ENCODE results near the gene ITGB5. TPM values are rescaled to one million over a fixed set of nuclear protein-coding genes. Genes with fewer than 3 reads are reported as not detected.
A peak's percentile ranks its signal among the peaks of the same experiment; 100 is the strongest.
"Not testable (repeated sequence)": the region's sequence is repeated elsewhere in the genome, so short reads cannot be mapped to it uniquely, and the experiment has no call there.

Gene ITGB5
- total RNA-seq, 4 donors from 2014 or later: 79.2 to 122 (median 110) TPM

- DNase-seq: no peak
These were observed 125.1 kb downstream of the ITGB5 start for GRCh38 chr3:124761935-124762660.

GRCh38 chr3:124761250-124761796, 125.8 kb downstream of the ITGB5 start:
- Histone ChIP-seq H3K27ac (peak overlapping the region in 2 of 3 donors; percentile 17 to 30), H3K27me3 (no peaks in the 10 kb centered on the region), H3K4me1 (peaks cover 3 to 5% of the 10 kb centered on the region in 2 donors), H3K9me3 (no peaks in the 10 kb centered on the region), H3K4me3 (replicated peaks in 1 of 3) (no peak overlapping the region), H3K36me3 (peaks cover 0 to 11% of the 10 kb centered on the region in 2 donors)
- peak; percentile 89 to 90 for DNase-seq
- TF ChIP-seq POLR2A (IDR thresholded peaks at IDR 0.05): no peak
- TF ChIP-seq CTCF (IDR thresholded peaks at IDR 0.05): peak; percentile 81 to 98 (median 94)
- WGBS, 2 donors: 10 to 12% methylated on average over 15 of the region's 15 CpGs
- intact Hi-C loops (cut with DNase I): loop anchor here (2.0 kb wide), 1 partner anchor 141 kb away; no protein-coding TSS in a partner anchor

More at GRCh38 chr3:124761935-124762660, 125.1 kb downstream of the ITGB5 start:
- Histone ChIP-seq H3K9me3 (no peaks in the 10 kb centered on the region), H3K36me3 (peaks cover 5 to 11% of the 10 kb centered on the region in 2 donors), H3K4me3 (replicated peaks in 1 of 3) (no peak overlapping the region), H3K27me3 (no peaks in the 10 kb centered on the region), H3K27ac (peak overlapping the region in 2 of 3 donors; percentile 17 to 30), H3K4me1 (peaks cover 3 to 5% of the 10 kb centered on the region in 2 donors)
- TF ChIP-seq POLR2A (IDR thresholded peaks at IDR 0.05) (no peak), CTCF (IDR thresholded peaks at IDR 0.05) (no peak)
- intact Hi-C loops (cut with DNase I): loop anchor here (2.0 kb wide), 1 partner anchor 141 kb away; no protein-coding TSS in a partner anchor
- 85 to 91% methylated on average over 6 of the region's 6 CpGs for WGBS, 2 donors

- H3K27me3 ChIP-seq: no peaks in the 10 kb centered on the region
- no peak overlapping the region for H3K4me3 ChIP-seq (replicated peaks in 1 of 3)
- 42 to 54% methylated on average over 2 of the region's 2 CpGs for WGBS, 2 donors
- DNase-seq: peak; percentile 35 to 45
- H3K4me1 ChIP-seq: peaks cover 3 to 5% of the 10 kb centered on the region in 2 donors
- intact Hi-C loops (cut with DNase I): loop anchor here (2.0 kb wide), 1 partner anchor 142 kb away; no protein-coding TSS in a partner anchor
- no peak for TF ChIP-seq POLR2A (IDR thresholded peaks at IDR 0.05)
- peaks cover 0 to 11% of the 10 kb centered on the region in 2 donors for H3K36me3 ChIP-seq
- no peak overlapping the region for H3K27ac ChIP-seq
- H3K9me3 ChIP-seq: no peaks in the 10 kb centered on the region
These were observed 126.6 kb downstream of the ITGB5 start for GRCh38 chr3:124760601-124761000.

DNA sequence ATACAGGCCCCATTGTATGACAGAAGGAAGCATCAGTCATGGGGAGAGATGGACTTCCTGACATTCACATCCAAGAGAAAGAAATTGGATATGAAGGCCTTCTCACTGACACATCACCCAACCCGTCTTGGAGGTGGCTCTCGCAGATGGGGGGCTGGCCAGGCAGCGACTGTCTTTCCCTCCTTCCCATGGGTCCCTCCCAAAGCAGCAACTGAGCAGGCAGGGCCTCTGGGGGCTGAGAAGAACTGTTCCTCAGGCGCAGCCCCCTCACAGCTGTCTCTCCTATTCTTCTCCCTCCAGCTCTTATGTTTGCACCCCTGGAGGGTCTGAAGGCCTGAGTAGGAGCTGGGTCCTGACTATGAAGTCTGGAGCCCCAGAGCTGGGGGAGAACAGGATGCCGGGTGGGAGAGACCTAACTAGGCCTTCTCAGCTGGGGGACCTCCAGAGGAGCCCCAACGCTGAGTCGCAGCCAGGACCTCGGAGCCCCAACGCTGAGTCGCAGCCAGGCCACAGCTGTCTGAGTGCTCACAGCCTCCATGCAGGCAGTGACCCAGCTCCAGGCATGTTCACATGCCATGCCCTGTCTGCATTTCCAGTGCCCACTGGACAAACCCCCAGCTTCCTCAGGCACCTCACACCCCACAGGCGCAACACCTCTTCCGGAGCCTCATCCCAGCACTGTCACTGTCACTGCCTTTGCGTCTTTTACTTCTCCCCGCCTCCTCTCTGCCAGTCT, 127.3 kb downstream of the ITGB5 start:
- H3K36me3 ChIP-seq: peaks cover 0 to 8% of the 10 kb centered on the region in 2 donors
- H3K27me3 ChIP-seq: no peaks in the 10 kb centered on the region
- WGBS, 2 donors: 83 to 93% methylated on average over 9 to 13 of the region's 14 CpGs
- H3K4me1 ChIP-seq: peaks cover 3 to 5% of the 10 kb centered on the region in 2 donors
- intact Hi-C loops (cut with DNase I): loop anchor here (2.0 kb wide), 1 partner anchor 143 kb away; no protein-coding TSS in a partner anchor
- no peak overlapping the region for H3K27ac ChIP-seq
- no peaks in the 10 kb centered on the region for H3K9me3 ChIP-seq
- no peak for DNase-seq
- TF ChIP-seq POLR2A (IDR thresholded peaks at IDR 0.05) (no peak), CTCF (IDR thresholded peaks at IDR 0.05) (no peak)
- H3K4me3 ChIP-seq (replicated peaks in 1 of 3): no peak overlapping the region

DNA sequence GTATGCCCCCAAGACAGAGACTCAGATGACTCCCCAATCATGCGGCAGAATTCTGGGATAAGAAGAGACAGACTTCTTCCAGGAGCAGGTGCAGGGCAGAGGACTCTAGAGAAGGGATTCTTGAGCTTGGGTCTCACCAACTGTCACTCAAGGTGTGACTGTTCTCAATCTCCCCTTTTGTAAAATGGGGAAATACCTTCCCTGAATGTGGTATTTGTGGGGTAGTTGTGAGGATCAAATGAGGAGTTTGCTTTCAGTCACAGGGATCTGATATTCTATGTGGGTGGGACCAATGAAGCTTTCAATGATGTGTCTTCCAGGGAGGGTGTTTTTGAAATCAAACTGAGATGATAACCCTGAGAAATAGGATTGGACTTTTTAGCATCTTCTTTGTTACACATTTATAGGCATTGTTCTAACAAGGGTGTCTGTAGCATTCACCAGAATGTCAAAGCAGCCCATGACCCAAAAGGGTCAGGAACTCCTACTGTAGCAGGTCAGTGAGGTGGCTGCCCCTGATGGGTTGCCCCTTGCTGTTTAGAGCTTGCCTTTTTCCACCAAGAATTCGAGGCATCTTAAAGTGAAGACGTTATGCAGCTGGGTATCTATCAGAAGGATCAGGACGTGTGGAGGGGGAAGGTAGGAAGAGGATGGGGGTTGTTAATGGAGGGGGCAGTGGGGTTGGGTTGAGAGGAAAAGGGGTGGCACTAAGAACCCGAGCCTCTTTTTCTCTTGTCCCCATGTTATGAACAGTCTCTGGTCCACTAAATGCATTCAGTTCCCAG, 128.1 kb downstream of the ITGB5 start:
- 66 to 70% methylated on average over 5 of the region's 5 CpGs for WGBS, 2 donors
- Histone ChIP-seq H3K4me1 (peaks cover 3 to 5% of the 10 kb centered on the region in 2 donors), H3K27ac (no peak overlapping the region), H3K9me3 (no peaks in the 10 kb centered on the region), H3K36me3 (peaks cover 0 to 6% of the 10 kb centered on the region in 2 donors), H3K4me3 (replicated peaks in 1 of 3) (no peak overlapping the region), H3K27me3 (no peaks in the 10 kb centered on the region)
- intact Hi-C loops (cut with DNase I): no loop called here
- TF ChIP-seq CTCF (IDR thresholded peaks at IDR 0.05): no peak
- TF ChIP-seq POLR2A (IDR thresholded peaks at IDR 0.05): no peak
- no peak for DNase-seq

- 86 to 89% methylated on average over 7 of the region's 7 CpGs for WGBS, 2 donors
- H3K27me3 ChIP-seq; H3K9me3 ChIP-seq; DNase-seq; H3K36me3 ChIP-seq; H3K4me1 ChIP-seq; intact Hi-C loops (cut with DNase I); H3K27ac ChIP-seq; H3K4me3 ChIP-seq (replicated peaks in 1 of 3): not testable (repeated sequence)
These were observed 129.2 kb downstream of the ITGB5 start for GRCh38 chr3:124757926-124758325.
